AG04449 (cell line): ENCODE measurements around the gene NUDT12.

ENCODE experiments used
- CTCF ChIA-PET: fragments of 350-600 bp; formaldehyde crosslinking; extraction: SDS; loops from one replicate; lab custom pipeline; 2021; ENCODE audit warnings: antibody characterized with exemption; lab: Yijun Ruan, JAX
- POLR2A ChIA-PET: fragments of 400-600, 350-600 bp; formaldehyde crosslinking; extraction: SDS; loops from one replicate; lab custom pipeline; 2020; ENCODE audit warnings: antibody characterized with exemption, inconsistent platforms; lab: Yijun Ruan, JAX
- DNase-seq: peaks from one replicate; pipeline ENCODE4 v3.0.0-alpha.2; 2010; ENCODE audit warnings: low read depth, low spot score
- H3K4me3 ChIP-seq: 2 replicates; pipeline ENCODE4 v1.5.1; 2011; ENCODE audit warnings: low read depth, mild to moderate bottlenecking, control low read depth, low read length
- TF ChIP-seq, protein P1 (sequence below): IDR thresholded peaks from one replicate; pipeline ENCODE4 v1.5.1; 2011; ENCODE audit warnings: mild to moderate bottlenecking, moderate library complexity, low read length, control low read depth, inconsistent platforms; ENCODE audit not compliant: insufficient read depth; ENCODE audit errors: missing control alignments

Gene NUDT12

DNA sequence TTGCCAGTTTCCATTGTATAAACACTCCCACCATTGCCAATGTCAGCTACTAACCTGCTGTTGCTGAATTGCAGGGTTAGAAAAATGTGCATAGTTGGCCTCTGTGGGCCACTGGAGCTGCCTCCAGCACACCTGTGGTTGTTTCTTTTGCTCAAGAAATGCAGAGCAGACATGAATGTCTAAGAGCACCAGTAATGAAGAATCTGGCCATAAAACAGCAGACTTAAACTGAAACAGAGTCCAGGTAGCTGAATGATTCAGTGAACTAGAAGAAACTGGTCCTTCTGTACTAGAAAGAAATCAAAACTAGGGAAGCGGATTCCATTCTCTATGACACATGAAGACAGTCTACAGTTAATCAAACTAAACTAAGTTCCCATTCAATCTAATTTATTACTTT is 48.2 kb downstream of the NUDT12 start:
- TF ChIP-seq, protein P1, sequence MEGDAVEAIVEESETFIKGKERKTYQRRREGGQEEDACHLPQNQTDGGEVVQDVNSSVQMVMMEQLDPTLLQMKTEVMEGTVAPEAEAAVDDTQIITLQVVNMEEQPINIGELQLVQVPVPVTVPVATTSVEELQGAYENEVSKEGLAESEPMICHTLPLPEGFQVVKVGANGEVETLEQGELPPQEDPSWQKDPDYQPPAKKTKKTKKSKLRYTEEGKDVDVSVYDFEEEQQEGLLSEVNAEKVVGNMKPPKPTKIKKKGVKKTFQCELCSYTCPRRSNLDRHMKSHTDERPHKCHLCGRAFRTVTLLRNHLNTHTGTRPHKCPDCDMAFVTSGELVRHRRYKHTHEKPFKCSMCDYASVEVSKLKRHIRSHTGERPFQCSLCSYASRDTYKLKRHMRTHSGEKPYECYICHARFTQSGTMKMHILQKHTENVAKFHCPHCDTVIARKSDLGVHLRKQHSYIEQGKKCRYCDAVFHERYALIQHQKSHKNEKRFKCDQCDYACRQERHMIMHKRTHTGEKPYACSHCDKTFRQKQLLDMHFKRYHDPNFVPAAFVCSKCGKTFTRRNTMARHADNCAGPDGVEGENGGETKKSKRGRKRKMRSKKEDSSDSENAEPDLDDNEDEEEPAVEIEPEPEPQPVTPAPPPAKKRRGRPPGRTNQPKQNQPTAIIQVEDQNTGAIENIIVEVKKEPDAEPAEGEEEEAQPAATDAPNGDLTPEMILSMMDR, result no peak
- H3K4me3 ChIP-seq, result no peak overlapping the region

DNA sequence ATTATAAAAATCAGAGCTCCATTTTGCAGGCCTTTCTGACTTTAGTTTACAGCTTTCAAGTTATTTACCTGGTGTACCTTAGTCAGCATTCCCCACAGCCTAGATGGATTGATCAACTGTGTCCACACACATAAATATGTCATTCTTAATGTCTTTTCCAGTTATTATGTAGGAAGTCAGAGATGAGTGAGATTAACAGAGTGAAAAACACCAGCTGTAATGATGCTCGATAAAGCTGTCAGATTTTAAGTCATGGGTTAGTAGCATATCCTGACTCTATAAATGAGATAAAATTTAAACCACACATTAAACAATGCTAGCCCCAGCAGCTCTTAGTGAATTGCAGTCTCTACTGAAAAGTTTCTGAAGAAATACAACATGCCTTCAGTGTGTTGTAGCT is 48.9 kb downstream of the NUDT12 start:
- no peak for DNase-seq
- ChIA-PET CTCF (interaction anchor here (1.2 to 1.3 kb wide), 2 partner anchors 16 to 374 kb away, joined by 3 read pairs; no protein-coding TSS in a partner anchor), POLR2A (no interaction called here)
- H3K4me3 ChIP-seq, result no peak overlapping the region
- TF ChIP-seq, protein P1, result no peak

More for the DNA sequence above, 48.2 kb downstream of the NUDT12 start:
- ChIA-PET POLR2A (no interaction called here), CTCF (interaction anchor here (1.3 kb wide), 1 partner anchor 375 kb away, joined by 3 read pairs; no protein-coding TSS in a partner anchor)
- no peak for DNase-seq

DNA sequence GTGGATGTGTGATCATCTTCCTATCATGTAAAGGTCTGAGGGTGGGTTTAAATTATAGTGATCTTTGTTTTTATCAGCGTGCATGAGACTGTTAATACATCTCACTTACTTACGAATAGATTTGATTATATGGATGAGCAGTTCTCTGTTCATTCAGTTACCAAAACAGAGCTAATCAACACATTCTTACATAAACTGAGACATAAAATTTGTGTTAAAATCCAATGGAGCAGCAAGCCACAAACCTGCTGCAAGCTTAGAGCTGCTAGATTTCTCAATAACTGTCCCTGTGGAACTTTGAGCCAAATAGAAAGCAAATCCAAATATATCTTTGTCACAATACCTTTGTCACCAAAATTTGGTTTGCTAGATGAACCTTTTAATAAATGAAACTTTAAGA is 50.1 kb downstream of the NUDT12 start:
- no peak for DNase-seq
- ChIA-PET CTCF (no interaction called here), POLR2A (no interaction called here)
- TF ChIP-seq, protein P1, result no peak
- no peak overlapping the region for H3K4me3 ChIP-seq

DNA sequence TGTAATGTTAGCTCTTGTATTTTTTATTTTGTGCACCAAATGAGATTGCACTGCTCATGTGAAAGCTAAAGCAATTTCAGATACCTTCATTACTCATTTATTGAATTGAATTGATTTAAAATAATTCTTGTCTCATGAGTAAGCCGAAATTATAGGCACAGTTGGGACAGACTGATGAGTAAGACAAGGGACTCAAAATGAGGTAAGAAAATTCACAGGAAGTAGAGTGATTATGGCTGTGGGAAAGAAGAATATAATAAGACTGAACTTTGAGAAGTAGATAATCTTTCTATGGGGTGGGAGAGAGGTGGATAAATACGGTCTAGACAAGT is 51.1 kb downstream of the NUDT12 start:
- H3K4me3 ChIP-seq, result no peak overlapping the region
- CTCF ChIA-PET, result interaction anchor here (0.6 kb wide), 1 partner anchor 8 kb away, joined by 3 read pairs; no protein-coding TSS in a partner anchor
- no peak for DNase-seq
- POLR2A ChIA-PET, result interaction anchor here (0.6 kb wide), 1 partner anchor 39 kb away, joined by 3 read pairs; no protein-coding TSS in a partner anchor
- TF ChIP-seq, protein P1, result no peak

DNA sequence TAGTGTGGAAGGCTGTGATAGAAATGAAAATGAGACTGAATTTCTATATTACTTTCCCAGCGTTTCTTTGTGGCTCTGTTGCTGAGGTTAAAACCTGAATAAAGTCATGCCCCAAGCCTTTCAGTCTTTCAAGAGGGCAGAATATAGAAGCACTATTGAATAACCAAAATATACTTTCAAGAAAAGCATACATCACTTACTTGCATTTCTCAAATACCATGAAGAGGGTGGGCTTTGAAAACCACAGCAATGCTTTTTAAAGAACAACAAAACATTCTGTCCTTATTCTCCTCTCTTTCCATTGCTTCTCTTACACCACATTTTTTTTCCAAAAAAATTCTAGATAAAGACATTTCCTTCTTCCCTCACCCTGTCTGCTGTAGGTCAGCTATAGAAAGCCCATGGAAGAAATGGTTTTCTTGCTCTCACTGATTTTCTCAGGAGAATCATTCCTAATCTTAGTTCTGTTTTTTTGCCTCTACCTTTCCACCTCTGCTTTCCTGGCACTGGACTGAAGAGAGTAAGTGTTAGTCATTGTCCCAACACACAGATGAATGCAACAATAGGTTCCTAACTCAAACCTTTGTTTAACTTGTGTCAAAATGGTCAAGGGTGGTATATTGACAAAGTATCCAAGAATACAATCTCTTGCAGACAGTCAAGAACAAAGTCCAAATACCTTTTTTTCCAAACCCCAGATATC is 51.6 kb downstream of the NUDT12 start:
- ChIA-PET POLR2A (interaction anchor here (0.6 kb wide), 1 partner anchor 40 kb away, joined by 3 read pairs; no protein-coding TSS in a partner anchor), CTCF (interaction anchor here (0.6 to 1.0 kb wide), 3 partner anchors 9 to 279 kb away, joined by 3 to 4 read pairs (median 3); no protein-coding TSS in a partner anchor)
- DNase-seq, result no peak
- no peak overlapping the region for H3K4me3 ChIP-seq
- TF ChIP-seq, protein P1, result no peak

DNA sequence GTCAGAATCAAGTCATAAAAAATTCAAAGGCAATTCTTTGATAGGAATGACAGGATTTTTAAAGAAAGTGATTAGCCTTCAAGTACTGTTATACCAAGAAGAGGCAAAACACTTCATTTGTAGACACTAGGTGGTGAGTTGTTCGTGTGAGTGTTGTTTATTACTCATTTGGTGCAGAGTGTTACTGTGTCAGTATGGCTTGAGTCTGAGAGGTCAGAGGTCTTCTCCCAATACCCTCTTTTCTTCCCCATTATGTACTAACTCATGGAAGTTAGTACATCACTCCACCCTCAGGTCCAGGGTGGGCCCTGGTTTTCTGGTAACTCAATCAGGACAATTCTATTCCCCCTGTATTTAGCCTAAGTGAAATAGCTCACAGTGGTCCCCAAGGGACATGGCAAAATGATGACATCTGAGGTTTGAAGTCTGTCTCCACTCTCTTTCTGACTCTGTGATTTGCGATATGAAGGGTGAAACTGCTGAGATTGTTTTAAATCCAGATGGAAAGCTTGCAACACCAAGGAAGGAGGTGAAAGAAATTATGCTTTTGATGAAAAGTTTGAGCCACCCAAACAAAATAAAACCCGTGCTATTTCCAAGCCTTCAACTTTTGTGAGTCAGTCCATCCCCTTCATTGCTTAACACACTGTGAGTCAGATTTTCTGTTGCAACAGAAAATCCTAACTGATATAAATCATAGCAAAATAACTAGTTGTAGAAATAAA is 56.8 kb downstream of the NUDT12 start:
- no peak overlapping the region for H3K4me3 ChIP-seq
- TF ChIP-seq, protein P1, result no peak
- ChIA-PET POLR2A (interaction anchor here (0.7 kb wide), 1 partner anchor 135 kb away, joined by 3 read pairs; no protein-coding TSS in a partner anchor), CTCF (interaction anchor here (0.7 kb wide), 1 partner anchor 30 kb away, joined by 3 read pairs; no protein-coding TSS in a partner anchor)
- peak; percentile 69 for DNase-seq
